Fibroblast of skin of left quadriceps (primary cell): ENCODE results near the gene FSTL4.

Experiments used
- DNase-seq, 2 experiments: peaks; one replicate each; pipeline ENCODE4 v3.0.0-alpha.2; 2013; ENCODE audit warnings: low read depth in 2 of 2

Gene FSTL4

GRCh38 chr5:133367984-133368383 lies 244.4 kb downstream of the FSTL4 start:
- no peak for DNase-seq

GRCh38 chr5:133367071-133367786 lies 245.1 kb downstream of the FSTL4 start:
- DNase-seq: no peak

- no peak for DNase-seq
Observed at GRCh38 chr5:133366438-133366837, 245.9 kb downstream of the FSTL4 start.

- DNase-seq: no peak
Observed at GRCh38 chr5:133365738-133366137, 246.6 kb downstream of the FSTL4 start.

GRCh38 chr5:133364936-133365707 lies 247.2 kb downstream of the FSTL4 start:
- DNase-seq: no peak

GRCh38 chr5:133363807-133364587 lies 248.3 kb downstream of the FSTL4 start:
- no peak for DNase-seq

- no peak for DNase-seq
Observed at GRCh38 chr5:133362438-133362837, 249.9 kb downstream of the FSTL4 start.

- DNase-seq: no peak
Observed at GRCh38 chr5:133361922-133362321, 250.4 kb downstream of the FSTL4 start.

- no peak for DNase-seq
Observed at GRCh38 chr5:133360693-133361472, 251.5 kb downstream of the FSTL4 start.

GRCh38 chr5:133359861-133360260 lies 252.5 kb downstream of the FSTL4 start:
- DNase-seq: no peak

- no peak for DNase-seq
Observed at GRCh38 chr5:133358271-133358670, 254.1 kb downstream of the FSTL4 start.

- no peak for DNase-seq
Observed at GRCh38 chr5:133357758-133358157, 254.6 kb downstream of the FSTL4 start.

GRCh38 chr5:133356984-133357421 lies 255.3 kb downstream of the FSTL4 start:
- DNase-seq: no peak

- DNase-seq: no peak
Observed at GRCh38 chr5:133356396-133356983, 255.9 kb downstream of the FSTL4 start.

- DNase-seq: no peak
Observed at GRCh38 chr5:133354323-133355185, 257.8 kb downstream of the FSTL4 start.

- DNase-seq: no peak
Observed at GRCh38 chr5:133353741-133354140, 258.6 kb downstream of the FSTL4 start.

- no peak for DNase-seq
Observed at GRCh38 chr5:133348406-133348805, 263.9 kb downstream of the FSTL4 start.

GRCh38 chr5:133347039-133347438 lies 265.3 kb downstream of the FSTL4 start:
- DNase-seq: no peak

- DNase-seq: no peak
Observed at GRCh38 chr5:133344266-133344665, 268.1 kb downstream of the FSTL4 start.

GRCh38 chr5:133343196-133343595 lies 269.1 kb downstream of the FSTL4 start:
- no peak for DNase-seq
